ENCODE results near the gene WDR90.
A peak's percentile ranks its signal among the peaks of the same experiment; 100 is the strongest.

WDR90 gene

DNA sequence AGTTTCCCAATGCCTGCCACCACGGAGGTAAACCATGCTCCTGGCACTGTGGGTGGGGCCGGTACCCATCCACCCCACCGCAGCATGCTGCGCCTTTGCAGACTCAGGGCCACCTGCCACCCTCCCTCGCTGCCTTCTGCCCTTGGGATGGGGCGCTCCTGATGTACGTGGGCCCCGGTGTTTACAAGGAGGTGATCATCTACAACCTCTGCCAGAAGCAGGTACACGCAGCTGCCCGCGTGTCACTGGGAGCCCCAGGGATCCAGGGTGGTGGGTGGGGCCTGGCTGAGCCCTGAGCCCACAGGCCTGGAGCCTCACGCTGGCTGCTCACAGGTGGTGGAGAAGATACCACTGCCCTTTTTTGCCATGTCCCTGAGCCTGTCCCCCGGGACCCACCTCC is 17.4 kb downstream of the WDR90 start:
- no peak overlapping the region for H3K4me3 ChIP-seq (ENCODE audit: low read depth, low read length)
- H3K4me1 ChIP-seq = no peaks in the 10 kb centered on the region
- TF ChIP-seq, protein P1, sequence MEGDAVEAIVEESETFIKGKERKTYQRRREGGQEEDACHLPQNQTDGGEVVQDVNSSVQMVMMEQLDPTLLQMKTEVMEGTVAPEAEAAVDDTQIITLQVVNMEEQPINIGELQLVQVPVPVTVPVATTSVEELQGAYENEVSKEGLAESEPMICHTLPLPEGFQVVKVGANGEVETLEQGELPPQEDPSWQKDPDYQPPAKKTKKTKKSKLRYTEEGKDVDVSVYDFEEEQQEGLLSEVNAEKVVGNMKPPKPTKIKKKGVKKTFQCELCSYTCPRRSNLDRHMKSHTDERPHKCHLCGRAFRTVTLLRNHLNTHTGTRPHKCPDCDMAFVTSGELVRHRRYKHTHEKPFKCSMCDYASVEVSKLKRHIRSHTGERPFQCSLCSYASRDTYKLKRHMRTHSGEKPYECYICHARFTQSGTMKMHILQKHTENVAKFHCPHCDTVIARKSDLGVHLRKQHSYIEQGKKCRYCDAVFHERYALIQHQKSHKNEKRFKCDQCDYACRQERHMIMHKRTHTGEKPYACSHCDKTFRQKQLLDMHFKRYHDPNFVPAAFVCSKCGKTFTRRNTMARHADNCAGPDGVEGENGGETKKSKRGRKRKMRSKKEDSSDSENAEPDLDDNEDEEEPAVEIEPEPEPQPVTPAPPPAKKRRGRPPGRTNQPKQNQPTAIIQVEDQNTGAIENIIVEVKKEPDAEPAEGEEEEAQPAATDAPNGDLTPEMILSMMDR (IDR thresholded peaks at IDR 0.05; ENCODE audit: low read depth, low read length) = no peak
- H3K27me3 ChIP-seq = no peaks in the 10 kb centered on the region
- H3K36me3 ChIP-seq = peaks cover 28% of the 10 kb centered on the region
- H3K9me3 ChIP-seq = no peaks in the 10 kb centered on the region
- DNase-seq = no peak

DNA sequence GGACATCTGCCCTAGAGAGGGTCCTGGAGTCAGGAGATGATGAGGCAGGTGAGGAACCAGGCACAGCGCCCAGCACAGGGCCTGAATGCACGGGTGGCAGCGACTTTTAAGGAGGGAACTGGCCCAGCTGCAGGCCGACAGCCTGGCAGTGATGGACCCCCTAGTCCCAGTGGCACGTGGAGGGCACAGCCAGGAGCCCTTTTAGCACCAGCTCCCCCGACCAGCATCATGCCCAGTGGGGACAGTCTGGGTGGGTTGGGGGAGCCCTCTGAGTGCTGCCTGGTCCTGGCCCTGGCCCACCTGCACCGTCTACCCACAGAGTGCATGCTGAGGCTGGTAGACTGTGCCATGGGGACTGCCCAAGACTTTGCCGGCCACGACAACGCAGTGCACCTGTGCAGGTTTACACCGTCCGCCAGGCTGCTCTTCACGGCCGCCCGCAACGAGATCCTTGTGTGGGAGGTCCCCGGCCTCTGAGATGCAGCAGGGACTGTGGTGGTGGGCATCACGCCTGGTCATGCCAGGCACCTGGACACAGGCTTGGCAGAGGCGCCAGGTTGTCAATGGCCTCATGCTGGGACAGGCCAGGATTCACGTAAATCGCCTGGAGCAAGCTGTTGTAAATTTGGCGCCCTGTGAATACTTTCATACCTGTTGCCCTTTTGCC is 18.1 kb downstream of the WDR90 start:
- Histone ChIP-seq H3K4me3 (ENCODE audit: low read depth, low read length) (no peak overlapping the region; the same call in 1 of the 2 replicates), H3K36me3 (peaks cover 33% of the 10 kb centered on the region), H3K9me3 (no peaks in the 10 kb centered on the region), H3K4me1 (no peaks in the 10 kb centered on the region), H3K27me3 (no peaks in the 10 kb centered on the region)
- TF ChIP-seq, protein P1 (IDR thresholded peaks at IDR 0.05; ENCODE audit: low read depth, low read length) = no peak
- DNase-seq = no peak

- TF ChIP-seq, protein P1 (IDR thresholded peaks at IDR 0.05; ENCODE audit: low read depth, low read length) = peak; percentile 62
- H3K4me3 ChIP-seq (ENCODE audit: low read depth, low read length) = peak within 1 kb of the TSS; percentile 90
- H3K4me1 ChIP-seq = no peaks in the 10 kb centered on the region
- peak; percentile 95 for DNase-seq
- no peaks in the 10 kb centered on the region for H3K9me3 ChIP-seq
- no peaks in the 10 kb centered on the region for H3K27me3 ChIP-seq
- H3K36me3 ChIP-seq = peaks cover 40% of the 10 kb centered on the region
These were observed 18.8 kb downstream of the WDR90 start, which contains the start of gene RHOT2 for GRCh38 chr16:667780-668518. Gene RHOT2, plus strand, starts transcription at chr16:668132. Its CDS starts 68 bp downstream, at chr16:668200.

- TF ChIP-seq, protein P1 (IDR thresholded peaks at IDR 0.05; ENCODE audit: low read depth, low read length) = no peak
- Histone ChIP-seq H3K4me3 (ENCODE audit: low read depth, low read length) (peak overlapping the region; percentile 90), H3K9me3 (no peaks in the 10 kb centered on the region), H3K36me3 (peaks cover 47% of the 10 kb centered on the region), H3K4me1 (no peaks in the 10 kb centered on the region), H3K27me3 (no peaks in the 10 kb centered on the region)
- no peak for DNase-seq
These were observed 19.5 kb downstream of the WDR90 start for GRCh38 chr16:668519-669171.

GRCh38 chr16:669666-670065 is 20.5 kb downstream of the WDR90 start:
- Histone ChIP-seq H3K4me3 (ENCODE audit: low read depth, low read length) (no peak overlapping the region), H3K36me3 (peaks cover 54% of the 10 kb centered on the region), H3K4me1 (no peaks in the 10 kb centered on the region), H3K9me3 (no peaks in the 10 kb centered on the region), H3K27me3 (no peaks in the 10 kb centered on the region)
- TF ChIP-seq, protein P1 (IDR thresholded peaks at IDR 0.05; ENCODE audit: low read depth, low read length) = no peak
- no peak for DNase-seq
